ENCODE measurements around the gene RCL1.

- TF ChIP-seq, protein P1, sequence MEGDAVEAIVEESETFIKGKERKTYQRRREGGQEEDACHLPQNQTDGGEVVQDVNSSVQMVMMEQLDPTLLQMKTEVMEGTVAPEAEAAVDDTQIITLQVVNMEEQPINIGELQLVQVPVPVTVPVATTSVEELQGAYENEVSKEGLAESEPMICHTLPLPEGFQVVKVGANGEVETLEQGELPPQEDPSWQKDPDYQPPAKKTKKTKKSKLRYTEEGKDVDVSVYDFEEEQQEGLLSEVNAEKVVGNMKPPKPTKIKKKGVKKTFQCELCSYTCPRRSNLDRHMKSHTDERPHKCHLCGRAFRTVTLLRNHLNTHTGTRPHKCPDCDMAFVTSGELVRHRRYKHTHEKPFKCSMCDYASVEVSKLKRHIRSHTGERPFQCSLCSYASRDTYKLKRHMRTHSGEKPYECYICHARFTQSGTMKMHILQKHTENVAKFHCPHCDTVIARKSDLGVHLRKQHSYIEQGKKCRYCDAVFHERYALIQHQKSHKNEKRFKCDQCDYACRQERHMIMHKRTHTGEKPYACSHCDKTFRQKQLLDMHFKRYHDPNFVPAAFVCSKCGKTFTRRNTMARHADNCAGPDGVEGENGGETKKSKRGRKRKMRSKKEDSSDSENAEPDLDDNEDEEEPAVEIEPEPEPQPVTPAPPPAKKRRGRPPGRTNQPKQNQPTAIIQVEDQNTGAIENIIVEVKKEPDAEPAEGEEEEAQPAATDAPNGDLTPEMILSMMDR (conservative IDR thresholded peaks at IDR 0.05; ENCODE audit: low read depth, low read length): no peak
- no peak for TF ChIP-seq EZH2 (IDR thresholded peaks at IDR 0.05; ENCODE audit: low read length, unreplicated experiment)
Observed at GRCh38 chr9:4873066-4873465, 80.3 kb downstream of the RCL1 start.

Data from PC-3 (cell line).